GM23338 (cell line): ENCODE data around the gene ULK4.

Experiments
- CREB1 ChIP-seq: fragments of 250-450 bp; sonication (Bioruptor Pico); IDR thresholded peaks from 2 replicates; pipeline ENCODE4 v1.5.0; 2020; ENCODE audit warnings: low read depth, mild to moderate bottlenecking, moderate library complexity
- CTCF ChIP-seq, 2 experiments: fragments of 200-600 bp in 1 of 2; sonication (generic) in 1 of 2; conservative IDR thresholded peaks; 2 replicates each; pipeline versions ENCODE4 v1.5.1 to v1.6.1; 2016 to 2017; ENCODE audit warnings: antibody characterized with exemption in 2 of 2, low read depth in 2 of 2, mild to moderate bottlenecking in 2 of 2, moderate library complexity in 1 of 2
- EZH2 ChIP-seq: fragments of 200-600 bp; sonication (generic); IDR thresholded peaks from one replicate; pipeline ENCODE4 v1.8.0; 2017; ENCODE audit warnings: antibody characterized with exemption, mild to moderate bottlenecking, low read depth; ENCODE audit not compliant: unreplicated experiment
- EZH2phosphoT487 ChIP-seq: fragments of 200-600 bp; sonication (generic); IDR thresholded peaks from one replicate; pipeline ENCODE4 v1.8.1; 2018; ENCODE audit warnings: antibody characterized with exemption; ENCODE audit not compliant: unreplicated experiment
- JUNB ChIP-seq: IDR thresholded peaks from one replicate; pipeline ENCODE4 v1.6.1; 2016; ENCODE audit warnings: antibody characterized with exemption; ENCODE audit not compliant: unreplicated experiment
- POLR2AphosphoS5 ChIP-seq: IDR thresholded peaks from 2 replicates; pipeline ENCODE4 v1.6.1; 2016; ENCODE audit warnings: antibody characterized with exemption, low read depth
- REST ChIP-seq: IDR thresholded peaks from one replicate; pipeline ENCODE4 v1.6.1; 2018; ENCODE audit warnings: antibody characterized with exemption; ENCODE audit not compliant: unreplicated experiment
- ZNF114 ChIP-seq: fragments of 250-450 bp; sonication (Bioruptor Pico); IDR thresholded peaks from 2 replicates; pipeline ENCODE4 v1.5.0; 2020; ENCODE audit warnings: mild to moderate bottlenecking, moderate library complexity
- TF ChIP-seq, protein P1 (sequence below): IDR thresholded peaks from 2 replicates; pipeline ENCODE4 v1.6.1; 2016; ENCODE audit warnings: antibody characterized with exemption

DNA sequence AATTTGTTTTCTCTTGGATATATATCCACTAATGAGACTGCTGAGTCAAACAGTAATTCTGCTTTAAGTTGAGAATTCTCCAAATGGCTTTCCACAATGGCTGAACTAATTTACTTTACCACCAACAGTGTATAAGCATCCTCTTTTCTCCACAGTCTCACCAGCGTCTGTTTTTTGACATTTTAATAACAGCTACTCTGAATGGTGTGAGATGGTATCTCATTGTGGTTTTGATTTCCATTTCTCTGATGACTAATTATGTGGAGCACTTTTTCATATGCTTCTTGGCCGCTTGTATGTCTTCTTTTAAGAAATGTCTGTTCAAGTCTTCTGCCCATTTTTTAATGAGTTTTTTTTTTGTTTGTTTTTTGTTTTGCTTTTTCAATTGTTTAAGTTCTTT lies 556.4 kb downstream of the ULK4 start:
- TF ChIP-seq EZH2phosphoT487 (no peak), ZNF114 (no peak), CTCF (conservative IDR thresholded peaks at IDR 0.05; ENCODE audit: low read depth in 2 of 2) (no peak), EZH2 (no peak), POLR2AphosphoS5 (no peak), REST (no peak), JUNB (no peak), CREB1 (CRISPR knock-in tag) (no peak)
- TF ChIP-seq, protein P1, sequence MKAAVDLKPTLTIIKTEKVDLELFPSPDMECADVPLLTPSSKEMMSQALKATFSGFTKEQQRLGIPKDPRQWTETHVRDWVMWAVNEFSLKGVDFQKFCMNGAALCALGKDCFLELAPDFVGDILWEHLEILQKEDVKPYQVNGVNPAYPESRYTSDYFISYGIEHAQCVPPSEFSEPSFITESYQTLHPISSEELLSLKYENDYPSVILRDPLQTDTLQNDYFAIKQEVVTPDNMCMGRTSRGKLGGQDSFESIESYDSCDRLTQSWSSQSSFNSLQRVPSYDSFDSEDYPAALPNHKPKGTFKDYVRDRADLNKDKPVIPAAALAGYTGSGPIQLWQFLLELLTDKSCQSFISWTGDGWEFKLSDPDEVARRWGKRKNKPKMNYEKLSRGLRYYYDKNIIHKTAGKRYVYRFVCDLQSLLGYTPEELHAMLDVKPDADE: no peak
